Testis (tissue), 2 donors: ENCODE data around the gene MTA1.

Source experiments
- POLR2A ChIP-seq: fragments of 450-650 bp; IDR thresholded peaks from one replicate; pipeline ENCODE4 v1.6.1; 2017; ENCODE audit warnings: antibody characterized with exemption, mild to moderate bottlenecking, moderate library complexity
- TF ChIP-seq, protein P1 (sequence below), 3 experiments: fragments of 450-650 bp in 2 of 3; fragments of 200-600 bp in 1 of 3; sonication (generic) in 1 of 3; IDR thresholded peaks; one replicate each; pipeline ENCODE4 v1.5.1; 2016 to 2019; ENCODE audit warnings: antibody characterized with exemption in 3 of 3, mild to moderate bottlenecking in 2 of 3, moderate library complexity in 1 of 3

DNA sequence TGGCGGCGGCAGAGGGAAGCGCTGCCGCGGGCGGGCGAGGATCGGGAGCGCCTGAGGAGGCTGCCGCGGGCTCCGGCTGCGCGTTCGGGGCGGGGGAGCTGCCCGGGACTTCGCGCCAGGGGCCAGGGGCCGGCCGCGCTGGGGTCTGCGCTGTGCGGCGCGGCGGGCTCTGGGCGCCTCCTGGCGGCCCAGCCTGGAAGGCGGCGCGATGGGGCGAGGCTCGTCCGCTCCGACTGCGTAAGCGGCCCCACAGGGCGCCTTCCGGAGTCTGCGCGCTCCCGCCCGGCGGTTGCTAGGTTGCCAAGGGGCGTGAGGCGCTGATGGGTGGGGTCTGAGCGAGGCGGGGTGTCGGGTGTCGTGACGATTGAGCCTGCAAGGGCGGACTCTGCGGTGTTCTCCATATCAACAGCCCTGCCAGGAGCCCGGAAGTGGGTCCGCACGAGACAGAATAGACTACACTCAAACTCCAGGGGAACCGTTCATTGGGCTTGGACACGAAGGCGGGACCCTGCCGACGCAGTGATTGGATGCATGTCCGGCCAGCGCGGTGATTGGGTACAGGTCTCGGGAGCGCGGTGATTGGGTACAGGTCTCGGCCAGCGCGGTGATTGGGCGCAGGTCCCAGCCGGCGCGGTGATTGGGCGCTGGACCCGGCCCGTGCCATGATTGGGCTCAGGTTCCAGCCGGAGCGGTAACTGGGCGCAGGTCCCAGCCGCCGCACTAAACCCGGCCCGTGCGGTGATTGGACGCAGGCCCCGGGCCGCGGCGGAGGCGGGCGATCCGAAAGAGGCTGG lies 71.1 kb downstream of the MTA1 start, which contains the start of gene TEDC1:
- TF ChIP-seq, protein P1, sequence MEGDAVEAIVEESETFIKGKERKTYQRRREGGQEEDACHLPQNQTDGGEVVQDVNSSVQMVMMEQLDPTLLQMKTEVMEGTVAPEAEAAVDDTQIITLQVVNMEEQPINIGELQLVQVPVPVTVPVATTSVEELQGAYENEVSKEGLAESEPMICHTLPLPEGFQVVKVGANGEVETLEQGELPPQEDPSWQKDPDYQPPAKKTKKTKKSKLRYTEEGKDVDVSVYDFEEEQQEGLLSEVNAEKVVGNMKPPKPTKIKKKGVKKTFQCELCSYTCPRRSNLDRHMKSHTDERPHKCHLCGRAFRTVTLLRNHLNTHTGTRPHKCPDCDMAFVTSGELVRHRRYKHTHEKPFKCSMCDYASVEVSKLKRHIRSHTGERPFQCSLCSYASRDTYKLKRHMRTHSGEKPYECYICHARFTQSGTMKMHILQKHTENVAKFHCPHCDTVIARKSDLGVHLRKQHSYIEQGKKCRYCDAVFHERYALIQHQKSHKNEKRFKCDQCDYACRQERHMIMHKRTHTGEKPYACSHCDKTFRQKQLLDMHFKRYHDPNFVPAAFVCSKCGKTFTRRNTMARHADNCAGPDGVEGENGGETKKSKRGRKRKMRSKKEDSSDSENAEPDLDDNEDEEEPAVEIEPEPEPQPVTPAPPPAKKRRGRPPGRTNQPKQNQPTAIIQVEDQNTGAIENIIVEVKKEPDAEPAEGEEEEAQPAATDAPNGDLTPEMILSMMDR (IDR thresholded peaks at IDR 0.05) = peak; percentile 73 to 97 (median 96)
- TF ChIP-seq POLR2A = no peak
